ENCODE data around the gene KIF26B.

The KIF26B gene

DNA sequence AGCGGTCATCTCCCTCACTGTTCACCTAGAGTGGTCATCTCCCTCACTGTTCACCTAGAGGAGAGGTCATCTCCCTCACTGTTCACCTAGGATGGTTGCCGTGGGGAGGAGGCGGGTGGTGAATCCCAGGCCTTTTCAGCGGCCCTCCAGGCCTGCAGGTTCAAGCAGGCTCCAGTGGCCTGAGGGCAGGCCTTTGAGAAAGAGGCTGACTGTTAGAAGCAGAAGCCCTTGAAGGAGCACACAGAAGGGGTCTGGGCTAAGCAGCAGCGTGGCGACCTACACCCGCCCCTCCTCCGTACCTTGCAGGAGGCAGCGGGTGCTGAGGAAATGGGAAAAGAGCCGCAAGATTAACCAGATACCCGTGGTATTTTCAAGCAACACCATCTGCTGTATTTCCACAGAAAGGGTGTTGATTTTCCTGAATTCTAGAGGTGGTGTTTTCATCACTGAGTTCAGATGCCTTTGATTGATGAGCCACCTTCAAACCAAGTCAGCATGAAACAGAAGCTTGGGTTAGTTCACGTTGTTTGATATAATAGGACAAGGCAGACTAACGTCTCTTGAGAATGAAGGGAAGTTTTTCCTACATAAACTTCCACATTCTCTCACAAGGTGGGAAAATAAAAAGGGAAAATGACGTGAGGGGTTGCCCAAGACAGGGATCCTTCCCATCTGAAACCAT, 289.5 kb downstream of the KIF26B start:
- H3K36me3 ChIP-seq (replicated peaks; ENCODE audit: insufficient read depth, low read length): no peaks in the 10 kb centered on the region
- no peak overlapping the region for H3K4me3 ChIP-seq (ENCODE audit: low read length)
- no peak for TF ChIP-seq EZH2 (optimal IDR thresholded peaks at IDR 0.05; ENCODE audit: low read depth, low read length)
- no peak for TF ChIP-seq CTCF (IDR thresholded peaks at IDR 0.05; ENCODE audit: low read length)
- TF ChIP-seq EZH2phosphoT487 (IDR thresholded peaks at IDR 0.05; ENCODE audit: low read length): no peak
- no peaks in the 10 kb centered on the region for H3K4me1 ChIP-seq (ENCODE audit: low read length)
- H3K27me3 ChIP-seq (replicated peaks; ENCODE audit: insufficient read depth, low read length): no peaks in the 10 kb centered on the region
- H3K9ac ChIP-seq (ENCODE audit: low read length): no peak overlapping the region
- no peak overlapping the region for H2AFZ ChIP-seq (ENCODE audit: low read length)
- H3K9me2 ChIP-seq (replicated peaks; ENCODE audit: insufficient read depth, low read length): no peaks in the 10 kb centered on the region
- no peaks in the 10 kb centered on the region for H3F3A ChIP-seq (ENCODE audit: insufficient read depth, low read length)
- no peaks in the 10 kb centered on the region for H3K79me2 ChIP-seq (ENCODE audit: low read length)
- H3K4me2 ChIP-seq (ENCODE audit: low read depth, low read length): no peak overlapping the region
- no peak overlapping the region for H3K27ac ChIP-seq (ENCODE audit: low read length)
- H3K9me3 ChIP-seq (replicated peaks; ENCODE audit: insufficient read depth, low read length): no peaks in the 10 kb centered on the region
- no peak for DNase-seq
- no peaks in the 10 kb centered on the region for H4K20me1 ChIP-seq (ENCODE audit: insufficient read depth, low read length)

DNA sequence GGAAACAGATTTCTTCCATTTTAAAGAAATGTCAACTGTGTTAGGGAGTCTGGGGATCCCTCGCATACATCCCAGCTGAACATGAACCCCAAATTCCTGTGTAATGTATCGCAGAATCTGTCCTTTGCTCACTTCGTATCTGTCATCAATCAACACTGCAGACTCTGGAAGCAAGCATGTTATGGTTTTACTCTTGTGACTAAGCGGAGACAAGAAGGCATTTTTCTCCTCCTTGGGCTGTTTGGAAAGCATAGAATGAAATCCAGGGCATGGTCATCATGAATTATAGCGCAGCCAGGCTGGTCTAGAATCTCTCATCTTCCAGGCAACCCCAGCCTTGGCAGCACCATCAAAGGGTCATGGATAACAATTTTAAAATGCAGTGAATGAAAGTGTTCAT, 290.2 kb downstream of the KIF26B start:
- Histone ChIP-seq H4K20me1 (ENCODE audit: insufficient read depth, low read length) (no peaks in the 10 kb centered on the region), H3K4me2 (ENCODE audit: low read depth, low read length) (no peak overlapping the region), H3F3A (ENCODE audit: insufficient read depth, low read length) (no peaks in the 10 kb centered on the region), H3K79me2 (ENCODE audit: low read length) (no peaks in the 10 kb centered on the region), H3K27me3 (replicated peaks; ENCODE audit: insufficient read depth, low read length) (no peaks in the 10 kb centered on the region), H3K9me3 (replicated peaks; ENCODE audit: insufficient read depth, low read length) (no peaks in the 10 kb centered on the region), H3K27ac (ENCODE audit: low read length) (no peak overlapping the region), H3K9ac (ENCODE audit: low read length) (no peak overlapping the region), H2AFZ (ENCODE audit: low read length) (no peak overlapping the region), H3K36me3 (replicated peaks; ENCODE audit: insufficient read depth, low read length) (no peaks in the 10 kb centered on the region), H3K4me1 (ENCODE audit: low read length) (no peaks in the 10 kb centered on the region), H3K9me2 (replicated peaks; ENCODE audit: insufficient read depth, low read length) (no peaks in the 10 kb centered on the region), H3K4me3 (ENCODE audit: low read length) (no peak overlapping the region)
- TF ChIP-seq EZH2phosphoT487 (IDR thresholded peaks at IDR 0.05; ENCODE audit: low read length) (no peak), EZH2 (optimal IDR thresholded peaks at IDR 0.05; ENCODE audit: low read depth, low read length) (no peak), CTCF (IDR thresholded peaks at IDR 0.05; ENCODE audit: low read length) (no peak)
- DNase-seq: no peak

- Histone ChIP-seq H3F3A (ENCODE audit: insufficient read depth, low read length) (no peaks in the 10 kb centered on the region), H3K4me2 (ENCODE audit: low read depth, low read length) (no peak overlapping the region), H3K27ac (ENCODE audit: low read length) (no peak overlapping the region), H3K4me3 (ENCODE audit: low read length) (no peak overlapping the region), H3K27me3 (replicated peaks; ENCODE audit: insufficient read depth, low read length) (no peaks in the 10 kb centered on the region), H3K9me2 (replicated peaks; ENCODE audit: insufficient read depth, low read length) (no peaks in the 10 kb centered on the region), H3K9ac (ENCODE audit: low read length) (no peak overlapping the region), H3K9me3 (replicated peaks; ENCODE audit: insufficient read depth, low read length) (no peaks in the 10 kb centered on the region), H3K4me1 (ENCODE audit: low read length) (no peaks in the 10 kb centered on the region), H2AFZ (ENCODE audit: low read length) (no peak overlapping the region), H3K36me3 (replicated peaks; ENCODE audit: insufficient read depth, low read length) (no peaks in the 10 kb centered on the region), H3K79me2 (ENCODE audit: low read length) (no peaks in the 10 kb centered on the region), H4K20me1 (ENCODE audit: insufficient read depth, low read length) (no peaks in the 10 kb centered on the region)
- DNase-seq: no peak
- TF ChIP-seq CTCF (IDR thresholded peaks at IDR 0.05; ENCODE audit: low read length) (no peak), EZH2phosphoT487 (IDR thresholded peaks at IDR 0.05; ENCODE audit: low read length) (no peak), EZH2 (optimal IDR thresholded peaks at IDR 0.05; ENCODE audit: low read depth, low read length) (no peak)
These were observed 293.7 kb downstream of the KIF26B start for GRCh38 chr1:245448531-245448930.

All from MM.1S (cell line).